ENCODE results near the gene CD247. TPM values are rescaled to one million over a fixed set of nuclear protein-coding genes. Genes with fewer than 3 reads are reported as not detected.

The CD247 gene
- total and polyA plus RNA-seq, 10 of the 15 experiments (the other 5 are each of a cell fraction or from before 2014, with no cell fraction given), result 0.10 to 0.77 (median 0.30) TPM

- no peak overlapping the region for H3K4me3 ChIP-seq
- WGBS (ENCODE audit: insufficient coverage, insufficient replicate concordance, low lambda C conversion rate, missing lambda C conversion rate), result 87% methylated on average over 5 of the region's 5 CpGs
- no peak overlapping the region for H3K27ac ChIP-seq (ENCODE audit: control insufficient read depth, insufficient read depth)
- TF ChIP-seq WRNIP1 (IDR thresholded peaks at IDR 0.05; ENCODE audit: borderline replicate concordance, low read depth, low read length) (no peak), PAX5 (IDR thresholded peaks at IDR 0.05; ENCODE audit: borderline replicate concordance, low read depth, low read length) (no peak), IRF4 (IDR thresholded peaks at IDR 0.05; ENCODE audit: low read depth, low read length) (no peak), TBL1XR1 (IDR thresholded peaks at IDR 0.05; ENCODE audit: low read depth, low read length) (no peak), LARP7 (IDR thresholded peaks at IDR 0.05) (no peak), GABPA (IDR thresholded peaks at IDR 0.05; ENCODE audit: low read depth) (no peak), RCOR1 (conservative IDR thresholded peaks at IDR 0.05; ENCODE audit: low read depth, low read length) (no peak)
- no TSS peak for BruUV-seq (replicated peaks)
- SMC1A ChIA-PET (ENCODE audit: uncharacterized antibody, unreplicated experiment), result interaction anchor here (0.7 to 1.5 kb wide), 2 partner anchors 30 to 80 kb away, joined by 3 to 4 read pairs; no protein-coding TSS in a partner anchor
- H3K4me1 ChIP-seq (ENCODE audit: control insufficient read depth, insufficient read depth, low read length), result peaks cover 10% of the 10 kb centered on the region
- CTCF ChIA-PET, result interaction anchor here (1.0 to 2.4 kb wide), 5 partner anchors 13 to 392 kb away, joined by 4 to 15 read pairs (median 5); no protein-coding TSS in a partner anchor
- ATAC-seq (no peak), FAIRE-seq (no peak), DNase-seq (ENCODE audit: low read depth, low spot score) (no peak)
- H4K20me1 ChIP-seq (ENCODE audit: control insufficient read depth, insufficient read depth), result no peaks in the 10 kb centered on the region
- H3K9me3 ChIP-seq (replicated peaks; ENCODE audit: control insufficient read depth, insufficient read depth, low read length), result no peaks in the 10 kb centered on the region
- no peaks in the 10 kb centered on the region for H3K79me2 ChIP-seq (ENCODE audit: control insufficient read depth, insufficient read depth, low read length)
- POLR2A ChIA-PET, result no interaction called here
- H3K27me3 ChIP-seq (replicated peaks in 1 of 2; ENCODE audit: control insufficient read depth in 2 of 2, insufficient read depth in 2 of 2, low read length in 1 of 2), result no peaks in the 10 kb centered on the region
- intact Hi-C loops (cut with micrococcal nuclease; ENCODE audit: unreplicated experiment), result no loop called here
- H2AFZ ChIP-seq (ENCODE audit: control insufficient read depth, low read depth, low read length), result no peak overlapping the region; the same call in 1 of the 2 replicates
- H3K36me3 ChIP-seq (ENCODE audit: control insufficient read depth in 2 of 2, insufficient read depth in 2 of 2, low read length in 1 of 2), result no peaks in the 10 kb centered on the region
- H3K4me2 ChIP-seq (ENCODE audit: control insufficient read depth, insufficient read depth), result no peak overlapping the region
- RAD21 ChIA-PET (ENCODE audit: unreplicated experiment), result interaction anchor here (0.9 to 1.5 kb wide), 3 partner anchors 82 to 612 kb away, joined by 3 read pairs; partner anchors contain the start of gene POGK
- H3K9ac ChIP-seq (ENCODE audit: control insufficient read depth, insufficient read depth, low read length), result no peak overlapping the region
- in situ Hi-C loops (cut with MboI), result no loop called here
Observed at GRCh38 chr1:167450843-167451242, 67.5 kb downstream of the CD247 start.
